Spleen (tissue), 7 donors: Measurements from ENCODE around the gene EFCAB5.

ENCODE experiments used
- POLR2A ChIP-seq, 3 donors: fragments of 450-650 bp; IDR thresholded peaks; one replicate each; pipeline ENCODE4 v1.5.1; 2017; ENCODE audit warnings: antibody characterized with exemption in 3 of 3, mild to moderate bottlenecking in 1 of 3
- POLR2AphosphoS5 ChIP-seq, 3 donors: sonication (generic); formaldehyde crosslinking; IDR thresholded peaks; one replicate each; pipeline ENCODE4 v1.5.1; 2017; ENCODE audit warnings: antibody characterized with exemption in 3 of 3
- TF ChIP-seq, protein P1 (sequence below), 11 experiments: fragments of 200-600 bp in 7 of 11; fragments of 450-650 bp in 4 of 11; sonication (generic) in 4 of 11; IDR thresholded peaks in 8 of 11; conservative IDR thresholded peaks in 3 of 11; 1 replicate in 7 of 11; 2 replicates in 4 of 11; pipeline versions ENCODE4 v1.4.0 to v1.8.0; 2016 to 2021; ENCODE audit warnings: antibody characterized with exemption in 11 of 11, inconsistent platforms in 4 of 11, mild to moderate bottlenecking in 1 of 11
- donor health status: DM: no; HTN: no; CAD: no; lungs with moderate emphysema.
- donor health status: DM: no; HTN: no; CAD: no.
- donor health status: DM: no; HTN: no; CAD: no.

DNA sequence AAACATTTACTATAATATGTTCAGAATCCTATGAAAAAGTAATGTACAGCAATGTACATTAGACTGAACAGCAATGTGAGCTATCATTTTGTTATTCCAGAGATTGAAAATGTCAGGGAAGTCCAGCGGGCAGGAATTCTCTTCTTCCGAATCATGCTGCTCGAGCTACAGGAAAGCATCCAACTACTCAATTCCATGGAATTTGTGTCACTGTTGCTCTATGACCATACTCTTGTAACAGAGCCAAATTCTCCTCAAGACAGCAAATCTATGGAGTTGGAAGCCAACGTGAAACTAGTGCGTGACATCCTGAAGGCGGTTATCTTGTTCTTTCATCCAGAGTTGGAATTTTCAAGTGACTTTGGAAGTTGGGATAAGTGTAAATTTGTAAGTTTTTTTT is 150.3 kb downstream of the EFCAB5 start:
- TF ChIP-seq, protein P1, sequence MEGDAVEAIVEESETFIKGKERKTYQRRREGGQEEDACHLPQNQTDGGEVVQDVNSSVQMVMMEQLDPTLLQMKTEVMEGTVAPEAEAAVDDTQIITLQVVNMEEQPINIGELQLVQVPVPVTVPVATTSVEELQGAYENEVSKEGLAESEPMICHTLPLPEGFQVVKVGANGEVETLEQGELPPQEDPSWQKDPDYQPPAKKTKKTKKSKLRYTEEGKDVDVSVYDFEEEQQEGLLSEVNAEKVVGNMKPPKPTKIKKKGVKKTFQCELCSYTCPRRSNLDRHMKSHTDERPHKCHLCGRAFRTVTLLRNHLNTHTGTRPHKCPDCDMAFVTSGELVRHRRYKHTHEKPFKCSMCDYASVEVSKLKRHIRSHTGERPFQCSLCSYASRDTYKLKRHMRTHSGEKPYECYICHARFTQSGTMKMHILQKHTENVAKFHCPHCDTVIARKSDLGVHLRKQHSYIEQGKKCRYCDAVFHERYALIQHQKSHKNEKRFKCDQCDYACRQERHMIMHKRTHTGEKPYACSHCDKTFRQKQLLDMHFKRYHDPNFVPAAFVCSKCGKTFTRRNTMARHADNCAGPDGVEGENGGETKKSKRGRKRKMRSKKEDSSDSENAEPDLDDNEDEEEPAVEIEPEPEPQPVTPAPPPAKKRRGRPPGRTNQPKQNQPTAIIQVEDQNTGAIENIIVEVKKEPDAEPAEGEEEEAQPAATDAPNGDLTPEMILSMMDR (IDR thresholded peaks at IDR 0.05 in 8 of 11, conservative IDR thresholded peaks at IDR 0.05 in 3 of 11) = no peak
- no peak for TF ChIP-seq POLR2AphosphoS5 (IDR thresholded peaks at IDR 0.05)
- TF ChIP-seq POLR2A (IDR thresholded peaks at IDR 0.05) = no peak
